RWPE1 (cell line): Measurements from ENCODE around the gene ATP2C2.

ENCODE experiments used
- CTCF ChIA-PET: fragments of 350-600 bp; sonication (Branson Sonifier 250); formaldehyde crosslinking; extraction: SDS; loops from one replicate; lab custom pipeline; 2021; lab: Yijun Ruan, JAX
- POLR2A ChIA-PET: fragments of 400-600 bp; formaldehyde crosslinking; extraction: SDS; loops from one replicate; lab custom pipeline; 2020; ENCODE audit warnings: antibody characterized with exemption; ENCODE audit not compliant: low non-redundant PET; lab: Yijun Ruan, JAX
- DNase-seq: peaks from one replicate; pipeline ENCODE4 v3.0.0; 2012; ENCODE audit warnings: low spot score
- H3K27ac ChIP-seq: fragments of 450-650 bp; 2 replicates; pipeline ENCODE4 v1.5.1; 2017
- TF ChIP-seq, protein P1 (sequence below): fragments of 450-650 bp; conservative IDR thresholded peaks from 2 replicates; pipeline ENCODE4 v1.5.1; 2017; ENCODE audit warnings: low read depth, mild to moderate bottlenecking

The ATP2C2 gene

DNA sequence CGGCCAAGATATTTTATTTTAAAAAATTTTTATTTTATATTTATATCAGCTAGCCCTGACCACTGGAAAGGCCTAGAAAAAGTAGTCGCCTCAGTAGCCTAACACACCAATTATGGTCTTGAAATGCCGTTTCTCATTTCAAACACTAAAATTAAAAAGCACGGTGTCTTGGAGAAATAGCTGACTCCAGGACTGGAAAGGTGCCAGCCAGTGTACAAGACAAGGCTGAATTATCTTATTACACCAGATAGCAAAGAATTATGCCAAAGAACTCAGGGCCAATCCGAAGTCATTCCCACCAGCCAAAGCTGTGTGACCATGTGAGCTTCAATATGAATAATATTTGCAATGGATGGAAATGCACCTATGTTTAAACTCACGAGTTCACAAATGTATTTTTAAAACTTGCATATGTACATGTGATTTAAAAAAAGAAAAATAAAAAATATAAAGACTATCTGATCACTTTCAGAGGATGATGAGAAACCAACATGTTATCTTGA is 19.9 kb upstream of the ATP2C2 start:
- TF ChIP-seq, protein P1, sequence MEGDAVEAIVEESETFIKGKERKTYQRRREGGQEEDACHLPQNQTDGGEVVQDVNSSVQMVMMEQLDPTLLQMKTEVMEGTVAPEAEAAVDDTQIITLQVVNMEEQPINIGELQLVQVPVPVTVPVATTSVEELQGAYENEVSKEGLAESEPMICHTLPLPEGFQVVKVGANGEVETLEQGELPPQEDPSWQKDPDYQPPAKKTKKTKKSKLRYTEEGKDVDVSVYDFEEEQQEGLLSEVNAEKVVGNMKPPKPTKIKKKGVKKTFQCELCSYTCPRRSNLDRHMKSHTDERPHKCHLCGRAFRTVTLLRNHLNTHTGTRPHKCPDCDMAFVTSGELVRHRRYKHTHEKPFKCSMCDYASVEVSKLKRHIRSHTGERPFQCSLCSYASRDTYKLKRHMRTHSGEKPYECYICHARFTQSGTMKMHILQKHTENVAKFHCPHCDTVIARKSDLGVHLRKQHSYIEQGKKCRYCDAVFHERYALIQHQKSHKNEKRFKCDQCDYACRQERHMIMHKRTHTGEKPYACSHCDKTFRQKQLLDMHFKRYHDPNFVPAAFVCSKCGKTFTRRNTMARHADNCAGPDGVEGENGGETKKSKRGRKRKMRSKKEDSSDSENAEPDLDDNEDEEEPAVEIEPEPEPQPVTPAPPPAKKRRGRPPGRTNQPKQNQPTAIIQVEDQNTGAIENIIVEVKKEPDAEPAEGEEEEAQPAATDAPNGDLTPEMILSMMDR, result no peak
- ChIA-PET POLR2A (no interaction called here), CTCF (no interaction called here)
- DNase-seq, result no peak
- no peak overlapping the region for H3K27ac ChIP-seq

DNA sequence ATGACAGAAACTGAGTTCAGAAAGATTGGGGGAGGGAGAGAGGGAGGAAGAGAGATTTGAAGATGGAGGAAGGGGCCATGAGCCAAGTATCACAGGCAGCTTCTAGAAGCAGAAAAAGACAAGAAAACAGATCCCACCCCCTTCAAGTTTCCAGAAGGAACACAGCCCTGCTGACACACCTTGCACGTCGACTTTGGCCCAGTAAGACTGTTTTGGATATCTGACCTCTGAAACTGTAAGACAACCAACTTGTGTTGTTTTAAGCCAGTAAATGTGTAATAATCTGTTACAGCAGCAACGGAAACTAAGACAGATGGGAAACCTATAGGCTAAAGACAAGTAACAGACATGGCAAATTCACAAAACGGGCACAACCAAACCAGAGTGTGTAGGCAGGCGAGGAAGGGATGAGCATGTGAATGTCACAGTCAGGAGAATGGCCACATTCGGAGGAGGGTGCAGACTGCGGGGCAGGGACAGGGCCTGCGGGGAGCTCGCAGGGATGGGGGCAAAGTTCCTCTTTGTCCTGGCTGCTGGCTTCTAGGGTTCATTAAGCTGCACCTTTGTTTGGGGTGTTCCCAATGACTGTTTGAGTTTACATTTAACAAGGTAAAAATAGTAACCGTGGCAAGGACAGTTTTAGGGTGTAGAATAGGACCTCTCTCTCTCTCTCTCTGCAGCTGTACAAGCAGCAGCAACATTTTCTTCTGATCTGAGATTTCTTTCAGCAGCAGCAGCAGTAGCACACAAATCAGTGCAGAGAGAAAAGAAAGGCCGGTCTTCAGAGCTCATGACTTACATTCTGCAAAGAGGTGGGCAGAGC is 18.3 kb upstream of the ATP2C2 start:
- ChIA-PET CTCF (interaction anchor here (0.7 kb wide), 1 partner anchor 163 kb away, joined by 3 read pairs; the partner anchor contains the start of gene TAF1C), POLR2A (no interaction called here)
- TF ChIP-seq, protein P1, result no peak
- no peak for DNase-seq
- no peak overlapping the region for H3K27ac ChIP-seq

DNA sequence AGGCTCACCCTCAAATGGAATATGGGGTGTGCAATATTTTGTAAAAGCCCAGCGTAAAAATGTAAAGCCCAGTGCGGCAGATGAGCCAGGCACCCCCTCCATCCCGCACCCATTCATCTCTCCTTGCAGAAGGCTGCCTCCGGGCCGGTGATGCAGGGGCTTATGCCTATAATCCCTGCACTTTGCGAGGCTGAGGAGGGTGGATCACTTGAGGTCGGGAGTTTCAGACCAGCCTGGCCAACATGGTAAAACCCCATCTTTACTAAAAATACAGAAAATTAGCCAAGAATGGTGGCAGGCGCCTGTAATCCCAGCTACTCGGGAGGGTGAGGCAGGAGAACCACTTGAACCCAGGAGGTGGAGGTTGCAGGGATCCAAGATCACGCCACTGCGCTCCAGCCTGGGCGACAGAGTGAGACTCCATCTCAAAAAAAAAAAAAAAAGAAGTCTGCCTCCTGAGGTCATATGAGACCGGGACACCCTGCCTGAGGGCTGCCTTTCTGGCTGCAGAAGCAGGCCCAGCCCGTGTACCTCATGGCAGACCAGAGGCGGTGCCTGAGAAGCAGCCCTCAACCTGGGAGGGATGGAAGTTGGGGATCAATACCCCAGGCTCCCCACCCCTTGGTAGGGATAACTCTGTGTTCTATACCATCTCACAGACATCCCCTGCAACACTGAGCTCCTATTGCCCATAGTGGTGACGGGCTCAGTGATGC is 17.5 kb upstream of the ATP2C2 start:
- no peak for DNase-seq
- TF ChIP-seq, protein P1, result no peak
- H3K27ac ChIP-seq, result no peak overlapping the region
- POLR2A ChIA-PET, result no interaction called here
- CTCF ChIA-PET, result no interaction called here

DNA sequence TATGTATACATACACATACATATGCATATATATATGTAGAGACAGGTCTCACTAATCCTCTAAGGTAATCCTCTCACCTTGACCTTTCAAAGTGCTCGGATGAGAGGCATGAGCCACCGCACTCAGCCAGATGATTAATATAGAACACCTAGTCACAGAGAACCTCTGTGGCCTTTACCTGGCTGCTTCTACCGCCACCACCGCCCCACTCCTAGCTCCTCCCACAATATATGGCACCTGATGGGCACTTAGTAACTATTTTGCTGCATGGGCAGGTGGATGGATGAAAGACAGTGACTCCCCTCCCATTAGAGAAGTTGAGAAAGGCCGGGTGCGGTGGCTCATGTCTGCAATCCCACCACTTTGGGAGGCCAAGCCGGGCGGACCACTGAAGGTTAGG is 16.7 kb upstream of the ATP2C2 start:
- ChIA-PET CTCF (no interaction called here), POLR2A (no interaction called here)
- TF ChIP-seq, protein P1, result no peak

DNA sequence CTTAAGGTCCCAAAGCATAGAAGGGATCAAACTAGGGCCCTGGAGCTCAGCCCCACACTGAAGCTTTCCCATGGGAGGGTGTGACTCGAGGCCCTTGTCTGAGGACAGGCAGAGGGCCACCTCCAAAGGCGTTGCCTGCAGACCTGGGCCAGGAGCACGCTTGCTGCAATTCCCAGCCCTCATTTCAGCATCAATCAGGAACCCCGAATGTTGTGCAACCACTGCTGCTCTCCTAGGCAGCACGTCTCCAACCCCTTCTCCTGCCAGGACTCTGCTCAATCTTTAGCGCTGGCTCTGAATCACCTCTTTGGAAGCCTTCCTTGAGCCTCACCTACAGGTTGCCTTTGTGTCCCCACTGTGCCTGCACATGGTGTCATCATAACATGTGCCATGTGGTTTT is 14.0 kb upstream of the ATP2C2 start:
- H3K27ac ChIP-seq, result no peak overlapping the region
- DNase-seq, result no peak
- TF ChIP-seq, protein P1, result no peak
- ChIA-PET POLR2A (no interaction called here), CTCF (no interaction called here)

More for the DNA sequence above, 16.7 kb upstream of the ATP2C2 start:
- no peak overlapping the region for H3K27ac ChIP-seq
- DNase-seq, result no peak

DNA sequence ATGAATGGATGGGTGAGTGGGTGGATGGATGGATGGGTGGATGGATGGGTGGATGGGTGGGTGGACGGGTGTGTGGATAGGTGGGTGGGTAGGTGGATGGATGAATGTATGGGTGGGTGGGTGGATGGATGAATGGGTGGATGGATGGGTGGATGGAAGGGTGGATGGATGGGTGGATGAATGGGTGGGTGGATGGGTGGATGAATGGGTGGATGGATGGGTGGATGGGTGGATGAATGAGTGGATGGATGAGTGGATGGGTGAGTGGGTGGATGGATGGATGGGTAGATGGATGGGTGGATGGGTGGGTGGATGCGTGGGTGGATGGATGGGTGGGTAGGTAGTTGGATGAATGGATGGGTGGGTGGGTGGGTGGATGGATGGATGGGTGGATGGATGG is 13.2 kb upstream of the ATP2C2 start:
- no peak for DNase-seq
- CTCF ChIA-PET, result no interaction called here
- TF ChIP-seq, protein P1, result no peak
- no peak overlapping the region for H3K27ac ChIP-seq
- POLR2A ChIA-PET, result no interaction called here
